ENCODE measurements around the gene NLRP1. TPM values are rescaled to one million over a fixed set of nuclear protein-coding genes. Genes with fewer than 3 reads are reported as not detected.

NLRP1 gene
- total and polyA plus RNA-seq, 2 of the 13 experiments (the other 11 are each of a cell fraction or from before 2014, with no cell fraction given): 3.4 to 3.7 TPM

DNA sequence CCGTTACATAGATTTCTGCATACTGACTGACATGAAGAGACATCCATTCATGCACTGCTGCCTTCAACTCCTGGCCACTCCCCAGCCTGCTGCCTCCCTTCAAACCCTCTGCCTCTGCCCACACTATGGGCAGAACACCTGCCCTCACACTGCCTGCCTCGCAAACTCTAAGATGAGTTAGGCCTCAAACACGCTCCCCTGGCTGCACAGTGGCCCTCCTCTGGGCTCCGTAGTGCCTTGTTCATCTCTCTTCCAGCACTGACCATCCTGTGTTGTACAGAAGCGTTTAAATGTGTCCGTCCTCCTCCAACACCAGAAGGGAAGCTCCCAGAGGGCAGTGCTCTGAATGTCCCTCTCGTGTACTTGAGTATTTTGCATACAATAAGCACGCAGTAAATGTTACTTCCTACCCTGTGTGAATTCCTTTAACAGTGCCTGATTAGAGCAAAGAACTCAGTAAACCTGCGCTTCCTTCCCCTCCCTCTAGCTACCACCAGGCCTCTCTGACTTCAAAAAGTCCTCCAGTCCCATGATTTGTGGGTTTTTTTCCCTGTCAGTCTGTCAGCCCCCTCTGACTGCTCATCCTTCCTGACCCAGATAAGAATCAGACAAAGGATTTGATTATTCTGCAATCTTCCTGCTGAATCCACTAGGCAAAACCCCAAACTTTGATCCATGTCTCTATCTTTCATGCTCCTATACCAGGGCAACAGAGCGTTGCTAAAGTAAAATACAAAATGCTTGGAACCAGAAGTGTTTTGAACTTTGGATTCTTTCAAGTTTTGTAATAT is 119.4 kb downstream of the NLRP1 start (continued):
- TF ChIP-seq BCL3 (CRISPR knock-in tag; IDR thresholded peaks at IDR 0.05): no peak
- TF ChIP-seq SIN3A (IDR thresholded peaks at IDR 0.05; ENCODE audit: borderline replicate concordance, low read depth, low read length): peak; percentile 73; the same call in 1 of the 2 replicates
- TF ChIP-seq HDAC2 (CRISPR knock-in tag; IDR thresholded peaks at IDR 0.05): no peak
- TF ChIP-seq SRF (IDR thresholded peaks at IDR 0.05; ENCODE audit: low read depth, low read length): no peak
- no peak for TF ChIP-seq ZNF616 (CRISPR knock-in tag; IDR thresholded peaks at IDR 0.05; ENCODE audit: low read depth)
- 0 out of 2 replicates have a peak, but pooled peaks have one; percentile 30 for TF ChIP-seq MED1 (CRISPR knock-in tag; IDR thresholded peaks at IDR 0.05)
- TF ChIP-seq JARID2 (CRISPR knock-in tag; IDR thresholded peaks at IDR 0.05; ENCODE audit: insufficient replicate concordance): no peak
- peak; percentile 55 for TF ChIP-seq CEBPG (CRISPR knock-in tag; IDR thresholded peaks at IDR 0.05)
- TF ChIP-seq ZBTB7B (CRISPR knock-in tag; IDR thresholded peaks at IDR 0.05): no peak; the same call in 1 of the 2 replicates
- peak; percentile 73; the same call in 1 of the 2 replicates for TF ChIP-seq PHF21A (CRISPR knock-in tag; IDR thresholded peaks at IDR 0.05)
- peak; percentile 79 for TF ChIP-seq SOX5 (CRISPR knock-in tag; IDR thresholded peaks at IDR 0.05; ENCODE audit: borderline replicate concordance)
- no peak for TF ChIP-seq NR2F1 (CRISPR knock-in tag; IDR thresholded peaks at IDR 0.05)
- peak; percentile 76 for TF ChIP-seq ZFX (CRISPR knock-in tag; IDR thresholded peaks at IDR 0.05; ENCODE audit: low read depth)
- TF ChIP-seq NBN (conservative IDR thresholded peaks at IDR 0.05): no peak
- no peak for TF ChIP-seq RBM22 (optimal IDR thresholded peaks at IDR 0.05; ENCODE audit: low read length)
- TF ChIP-seq, protein P1, sequence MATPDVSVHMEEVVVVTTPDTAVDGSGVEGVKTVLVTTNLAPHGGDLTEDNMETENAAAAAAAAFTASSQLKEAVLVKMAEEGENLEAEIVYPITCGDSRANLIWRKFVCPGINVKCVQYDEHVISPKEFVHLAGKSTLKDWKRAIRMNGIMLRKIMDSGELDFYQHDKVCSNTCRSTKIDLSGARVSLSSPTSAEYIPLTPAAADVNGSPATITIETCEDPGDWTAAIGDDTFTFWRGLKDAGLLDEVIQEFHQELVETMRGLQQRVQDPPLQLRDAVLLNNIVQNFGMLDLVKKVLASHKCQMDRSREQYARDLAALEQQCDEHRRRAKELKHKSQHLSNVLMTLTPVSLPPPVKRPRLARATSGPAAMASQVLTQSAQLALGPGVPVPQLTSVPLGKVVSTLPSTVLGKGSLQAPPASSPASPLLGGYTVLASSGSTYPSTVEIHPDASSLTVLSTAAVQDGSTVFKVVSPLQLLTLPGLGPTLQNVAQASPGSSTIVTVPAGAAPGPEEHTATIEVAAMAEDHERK (CRISPR knock-in tag; IDR thresholded peaks at IDR 0.05; ENCODE audit: low read depth): no peak
- TF ChIP-seq CHD4 (IDR thresholded peaks at IDR 0.05; ENCODE audit: borderline replicate concordance, low read length): no peak; the same call in 1 of the 2 replicates
- no peak for TF ChIP-seq ZNF333 (CRISPR knock-in tag; IDR thresholded peaks at IDR 0.05; ENCODE audit: borderline replicate concordance)
- no peak for TF ChIP-seq SNRNP70 (IDR thresholded peaks at IDR 0.05; ENCODE audit: low read depth, low read length)
- TF ChIP-seq STAT6 (CRISPR knock-in tag; IDR thresholded peaks at IDR 0.05; ENCODE audit: borderline replicate concordance): no peak
- peak; percentile 67; the same call in 1 of the 2 replicates for TF ChIP-seq KMT2A (CRISPR knock-in tag; IDR thresholded peaks at IDR 0.05)
- TF ChIP-seq SP140L (CRISPR knock-in tag; IDR thresholded peaks at IDR 0.05; ENCODE audit: borderline replicate concordance): no peak
- peak; percentile 40; the same call in 1 of the 2 replicates for TF ChIP-seq RFXANK (CRISPR knock-in tag; IDR thresholded peaks at IDR 0.05)
- TF ChIP-seq BORCS8-MEF2B (CRISPR knock-in tag; IDR thresholded peaks at IDR 0.05): no peak
- no peak for TF ChIP-seq ZNF451 (CRISPR knock-in tag; IDR thresholded peaks at IDR 0.05)

Measured in HepG2 (cell line).